ENCODE data around the gene GYPC.
A peak's percentile ranks its signal among the peaks of the same experiment; 100 is the strongest.

Gene GYPC

DNA sequence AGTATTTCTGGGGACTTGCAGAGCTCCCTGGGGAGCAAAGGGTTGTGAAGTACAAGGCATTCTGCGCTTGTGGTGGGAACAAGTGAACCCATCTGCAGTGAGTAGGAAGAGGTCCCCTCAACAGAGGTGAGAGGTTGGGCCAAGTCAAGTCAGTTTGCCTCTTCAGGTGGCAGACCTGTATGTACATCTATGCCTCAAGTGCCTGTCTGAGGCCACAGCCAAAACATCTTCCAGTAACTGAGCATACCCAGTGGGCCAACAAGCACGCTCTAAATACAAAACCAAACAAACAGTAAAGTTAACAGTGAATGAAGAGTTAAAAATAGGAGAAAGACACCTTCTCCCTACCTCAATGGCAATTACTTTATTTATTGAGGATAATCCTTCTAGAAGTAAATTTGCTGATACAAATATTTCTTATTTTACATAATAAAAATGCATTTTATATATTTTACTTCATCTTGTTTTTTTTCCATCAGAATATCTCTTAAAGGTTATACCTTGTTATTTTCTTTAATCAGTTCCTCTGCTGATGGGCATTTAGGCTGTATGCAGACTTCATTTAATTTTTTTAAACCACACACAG lies 2.5 kb downstream of the GYPC start:
- Mint-ChIP-seq H3K9me3 (ENCODE audit: low read depth) (no peaks in the 10 kb centered on the region), H3K27ac (peak overlapping the region; percentile 99), H3K36me3 (peaks cover 13% of the 10 kb centered on the region), H3K4me3 (peak overlapping the region; percentile 100), H3K4me1 (ENCODE audit: low read depth) (peaks cover 76% of the 10 kb centered on the region), H3K27me3 (no peaks in the 10 kb centered on the region)

DNA sequence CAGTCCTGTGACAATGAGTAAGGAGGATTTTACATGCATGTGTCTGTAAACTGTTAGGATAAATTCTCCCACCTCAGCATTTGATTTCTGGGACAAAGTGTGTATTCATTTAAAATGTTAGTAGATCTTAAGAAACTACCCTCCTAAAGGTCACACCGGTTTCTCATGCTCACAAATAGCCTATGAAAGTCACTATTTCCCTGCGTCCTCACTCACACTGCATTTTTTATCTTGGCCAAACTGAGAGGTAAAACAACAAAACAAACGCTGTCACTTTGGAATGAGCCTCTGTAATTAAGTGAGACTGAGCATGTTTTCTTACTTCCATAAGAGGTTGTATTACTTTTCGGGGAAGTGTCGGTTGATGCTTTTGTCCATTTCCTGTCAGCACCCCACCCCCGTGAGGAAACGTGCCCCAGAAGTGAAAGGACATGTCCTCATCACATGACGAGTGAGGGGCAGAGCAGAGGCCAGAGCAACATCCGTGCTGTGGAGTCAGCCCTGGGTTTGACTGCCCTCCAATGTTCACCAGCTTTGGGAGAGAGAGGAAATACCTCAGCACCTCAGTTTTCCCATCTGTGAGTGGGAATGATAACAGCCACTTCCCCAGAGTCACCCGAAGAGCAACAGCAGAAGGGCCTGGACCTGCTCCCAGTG lies 3.1 kb downstream of the GYPC start:
- Mint-ChIP-seq H3K4me1 (ENCODE audit: low read depth) (peaks cover 81% of the 10 kb centered on the region), H3K27me3 (no peaks in the 10 kb centered on the region)

DNA sequence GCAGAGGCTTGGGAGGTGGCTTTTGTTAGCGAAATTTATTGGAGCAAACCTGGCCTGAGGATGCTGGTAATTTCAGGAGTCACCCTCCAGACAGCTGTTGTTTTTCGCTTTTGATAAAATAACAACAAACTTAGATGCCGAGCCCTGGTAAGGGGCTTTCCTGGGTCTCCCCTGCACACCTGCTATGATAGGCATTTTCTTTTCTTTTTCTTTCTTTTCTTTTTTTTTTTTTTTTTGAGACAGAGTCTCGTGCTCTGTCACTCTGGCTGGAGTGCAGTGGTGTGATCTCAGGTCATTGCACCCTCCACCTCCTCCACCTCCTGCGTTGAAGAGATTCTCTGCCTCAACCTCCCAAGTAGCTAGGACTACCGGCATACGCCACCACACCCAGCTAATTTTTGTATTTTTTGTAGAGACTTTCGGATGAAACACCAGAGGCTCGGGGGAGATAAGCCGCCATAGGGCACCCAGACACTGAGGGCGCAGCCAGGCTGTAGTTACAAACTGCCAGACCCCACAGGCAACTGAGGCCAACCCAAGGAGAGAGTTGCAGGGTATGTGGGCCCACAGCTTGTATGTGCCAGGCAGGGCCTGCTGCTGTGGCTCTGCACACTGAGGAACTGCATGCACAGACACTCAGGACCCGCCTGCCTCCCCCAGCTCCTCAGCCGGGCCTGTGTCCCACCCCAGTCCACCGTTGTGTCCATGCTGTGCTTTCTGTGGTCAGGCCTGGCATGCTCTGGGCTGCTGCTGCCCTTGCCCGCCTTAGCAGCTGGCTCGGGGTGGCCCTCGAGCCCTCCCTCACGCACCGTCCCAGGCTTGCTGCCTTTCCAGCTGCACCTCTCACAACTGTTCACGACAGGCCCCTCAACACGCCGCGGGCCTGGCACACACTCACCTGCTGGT lies 3.9 kb downstream of the GYPC start:
- Mint-ChIP-seq H3K36me3 (peaks cover 18% of the 10 kb centered on the region), H3K4me1 (ENCODE audit: low read depth) (peaks cover 86% of the 10 kb centered on the region), H3K4me3 (peak overlapping the region; percentile 91), H3K9me3 (ENCODE audit: low read depth) (no peaks in the 10 kb centered on the region), H3K27me3 (no peaks in the 10 kb centered on the region), H3K27ac (peak overlapping the region; percentile 99)

More for the DNA sequence above, 3.1 kb downstream of the GYPC start:
- peaks cover 17% of the 10 kb centered on the region for H3K36me3 Mint-ChIP-seq
- H3K27ac Mint-ChIP-seq, result peak overlapping the region; percentile 99
- peak overlapping the region; percentile 91 for H3K4me3 Mint-ChIP-seq
- H3K9me3 Mint-ChIP-seq (ENCODE audit: low read depth), result no peaks in the 10 kb centered on the region

DNA sequence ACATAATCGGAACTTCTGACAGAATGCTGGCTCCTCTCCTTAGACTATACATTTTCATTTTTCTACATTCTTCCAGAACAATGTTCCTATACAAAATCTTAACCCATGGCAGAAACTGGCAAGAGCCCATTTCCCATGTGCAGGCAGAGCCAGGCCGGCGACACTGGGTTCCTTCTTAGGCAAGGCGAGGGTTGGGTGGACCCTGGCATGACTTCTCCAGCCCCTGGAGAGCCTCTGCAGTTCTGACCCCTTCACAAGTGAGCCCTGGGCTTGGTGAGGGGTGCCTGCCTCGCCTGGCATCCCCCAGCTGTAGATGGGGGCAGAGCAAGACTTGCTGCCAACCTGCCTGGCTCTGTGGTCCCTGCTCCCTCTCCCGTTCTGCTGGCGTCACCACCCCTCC lies 5.0 kb downstream of the GYPC start:
- no peaks in the 10 kb centered on the region for H3K27me3 Mint-ChIP-seq
- peak overlapping the region; percentile 78 for H3K4me3 Mint-ChIP-seq
- H3K9me3 Mint-ChIP-seq (ENCODE audit: low read depth), result no peaks in the 10 kb centered on the region
- peaks cover 88% of the 10 kb centered on the region for H3K4me1 Mint-ChIP-seq (ENCODE audit: low read depth)
- peaks cover 18% of the 10 kb centered on the region for H3K36me3 Mint-ChIP-seq
- H3K27ac Mint-ChIP-seq, result peak overlapping the region; percentile 99

DNA sequence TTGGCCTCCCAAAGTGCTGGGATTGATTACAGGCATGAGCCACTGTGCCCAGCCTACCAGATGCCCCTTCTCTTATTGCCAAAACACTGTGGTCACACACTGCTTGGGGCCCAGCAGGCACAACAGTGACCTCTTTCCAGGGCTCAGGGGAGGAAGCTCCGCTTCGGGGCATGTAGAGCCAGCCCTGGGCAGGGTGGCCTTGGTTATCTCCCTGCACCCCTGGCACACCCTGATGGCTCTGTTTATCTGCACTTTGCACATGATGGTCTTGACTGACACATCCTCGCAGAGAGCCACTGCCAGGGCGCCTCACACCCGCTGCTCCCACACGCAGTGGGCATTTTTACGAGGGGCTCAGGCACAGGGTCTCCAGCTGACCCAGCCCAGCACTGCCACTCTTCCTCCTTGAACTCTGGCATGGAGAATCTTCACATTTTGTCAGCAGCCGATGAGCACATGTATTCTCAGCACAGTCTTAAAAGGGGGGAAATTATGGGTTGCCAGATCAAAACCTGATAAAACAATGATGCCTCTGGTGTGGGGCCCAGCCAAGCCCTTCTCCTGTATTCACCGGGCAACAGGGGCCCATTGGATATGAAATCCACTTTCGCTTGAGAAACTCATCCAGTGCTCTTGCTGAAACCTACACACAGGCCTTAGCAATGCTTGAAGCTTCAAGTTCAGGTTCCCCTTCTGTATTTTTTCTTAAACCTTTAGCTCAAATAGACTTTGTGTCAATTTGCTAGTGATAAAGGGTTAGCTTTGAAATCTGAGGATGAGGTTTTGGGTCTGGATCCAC lies 5.9 kb downstream of the GYPC start:
- Mint-ChIP-seq H3K4me1 (ENCODE audit: low read depth) (peaks cover 96% of the 10 kb centered on the region), H3K9me3 (ENCODE audit: low read depth) (no peaks in the 10 kb centered on the region), H3K27me3 (no peaks in the 10 kb centered on the region), H3K36me3 (peaks cover 20% of the 10 kb centered on the region), H3K4me3 (peak overlapping the region; percentile 78), H3K27ac (peak overlapping the region; percentile 99)

DNA sequence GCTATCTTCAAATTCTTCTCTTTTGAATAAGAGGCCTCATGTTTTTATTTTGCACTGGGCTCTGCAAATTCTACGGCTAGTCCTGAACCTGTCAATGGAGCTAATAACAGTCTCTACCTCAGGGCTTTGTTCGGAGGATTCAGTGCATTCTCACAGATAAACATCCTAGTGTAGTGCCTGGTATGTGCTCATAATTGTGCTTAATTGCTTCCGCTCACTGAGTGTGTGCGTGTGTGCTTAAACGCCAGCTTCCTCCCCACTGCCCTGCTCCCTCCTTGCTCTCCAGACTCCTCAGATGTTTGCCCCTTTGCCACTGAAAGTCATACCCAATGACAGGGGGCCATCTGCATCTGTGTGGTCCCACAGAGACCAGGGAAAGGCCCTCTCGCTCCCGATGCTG lies 6.7 kb downstream of the GYPC start:
- peaks cover 20% of the 10 kb centered on the region for H3K36me3 Mint-ChIP-seq
- H3K4me3 Mint-ChIP-seq, result peak overlapping the region; percentile 78
- no peaks in the 10 kb centered on the region for H3K9me3 Mint-ChIP-seq (ENCODE audit: low read depth)
- H3K4me1 Mint-ChIP-seq (ENCODE audit: low read depth), result peaks cover 96% of the 10 kb centered on the region
- peak overlapping the region; percentile 99 for H3K27ac Mint-ChIP-seq
- no peaks in the 10 kb centered on the region for H3K27me3 Mint-ChIP-seq

DNA sequence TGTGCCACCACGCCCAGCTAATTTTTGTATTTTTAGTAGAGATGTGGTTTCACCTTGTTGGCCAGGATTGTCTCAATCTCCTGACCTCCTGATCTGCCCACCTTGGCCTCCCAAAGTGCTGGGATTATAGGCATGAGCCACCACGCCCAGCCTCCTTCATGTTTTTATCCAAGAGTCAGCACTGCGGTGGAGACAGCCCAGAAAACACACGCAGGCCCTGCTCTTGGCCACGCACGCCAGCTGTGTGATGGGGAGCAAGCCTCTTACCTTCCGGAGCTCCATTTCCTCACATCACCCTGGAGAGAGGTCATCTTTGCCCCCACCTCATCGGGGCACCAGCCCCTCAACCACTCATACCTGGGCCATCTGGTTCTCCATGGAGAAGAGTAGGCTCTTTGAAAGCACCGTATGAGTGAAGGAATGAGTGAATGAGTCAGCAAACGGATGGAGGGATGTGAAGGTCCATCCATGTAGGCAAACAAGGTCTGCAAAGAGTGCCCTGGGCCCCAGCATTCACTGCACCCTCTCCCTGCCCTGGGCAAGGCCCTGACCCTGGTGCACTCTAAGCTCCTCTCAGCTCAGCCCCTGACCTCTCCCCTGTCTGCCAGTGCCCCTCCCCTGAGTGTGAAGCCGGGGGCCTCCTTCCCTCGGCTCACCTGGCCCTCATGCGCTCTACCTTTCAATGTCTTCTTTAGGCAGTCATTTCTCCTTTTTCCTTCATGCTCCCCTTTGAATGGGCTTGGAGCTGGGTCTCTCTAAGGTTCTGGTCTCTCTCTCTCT lies 7.4 kb downstream of the GYPC start:
- peaks cover 96% of the 10 kb centered on the region for H3K4me1 Mint-ChIP-seq (ENCODE audit: low read depth)
- H3K36me3 Mint-ChIP-seq, result peaks cover 19% of the 10 kb centered on the region
- H3K4me3 Mint-ChIP-seq, result peak overlapping the region; percentile 78
- H3K27ac Mint-ChIP-seq, result peak overlapping the region; percentile 99
- no peaks in the 10 kb centered on the region for H3K27me3 Mint-ChIP-seq
- no peaks in the 10 kb centered on the region for H3K9me3 Mint-ChIP-seq (ENCODE audit: low read depth)

DNA sequence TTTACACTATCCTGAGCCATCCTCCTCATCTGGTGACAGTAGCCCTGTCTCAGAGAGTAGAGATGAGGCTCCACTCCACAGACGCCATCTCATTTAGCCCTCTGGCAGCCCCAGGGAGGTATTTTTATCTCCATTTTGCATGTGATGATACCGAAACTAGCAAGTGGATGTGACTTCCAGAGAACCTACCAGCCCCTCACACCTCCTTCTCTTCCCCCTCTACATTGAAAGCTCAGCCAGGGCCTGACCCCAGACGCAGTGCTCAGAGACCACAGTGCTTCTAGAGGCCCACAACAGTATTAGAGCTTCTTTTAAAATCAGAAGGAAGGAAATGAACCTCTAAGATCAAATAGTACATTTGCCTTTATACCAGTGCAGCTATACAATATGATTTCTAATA lies 8.3 kb downstream of the GYPC start:
- Mint-ChIP-seq H3K9me3 (ENCODE audit: low read depth) (no peaks in the 10 kb centered on the region), H3K4me1 (ENCODE audit: low read depth) (peaks cover 96% of the 10 kb centered on the region), H3K4me3 (peak overlapping the region; percentile 77), H3K27ac (peak overlapping the region; percentile 99), H3K27me3 (no peaks in the 10 kb centered on the region), H3K36me3 (peaks cover 16% of the 10 kb centered on the region)

DNA sequence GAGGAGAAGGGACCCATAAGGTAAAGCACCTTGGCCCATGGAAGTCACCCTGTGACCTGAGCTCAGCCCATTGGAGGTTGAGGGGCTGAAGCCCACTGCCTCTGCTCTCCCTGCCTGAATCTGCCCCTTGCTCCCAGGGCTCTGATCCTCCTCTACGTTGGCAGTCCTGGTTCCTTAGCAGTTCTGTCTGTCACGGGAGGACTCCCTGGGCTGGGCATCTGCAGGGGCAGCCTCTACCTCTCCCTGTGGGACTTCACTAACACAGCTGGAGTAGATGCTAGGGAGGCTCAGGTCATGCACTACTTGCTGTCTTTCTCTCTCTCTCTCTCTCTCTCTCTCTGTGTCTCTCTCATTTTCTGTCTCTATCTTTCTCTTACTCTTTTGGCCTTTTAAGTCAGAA lies 8.7 kb downstream of the GYPC start:
- peak overlapping the region; percentile 77 for H3K4me3 Mint-ChIP-seq
- no peaks in the 10 kb centered on the region for H3K27me3 Mint-ChIP-seq
- peak overlapping the region; percentile 99 for H3K27ac Mint-ChIP-seq
- H3K36me3 Mint-ChIP-seq, result peaks cover 16% of the 10 kb centered on the region
- H3K9me3 Mint-ChIP-seq (ENCODE audit: low read depth), result no peaks in the 10 kb centered on the region
- peaks cover 94% of the 10 kb centered on the region for H3K4me1 Mint-ChIP-seq (ENCODE audit: low read depth)

DNA sequence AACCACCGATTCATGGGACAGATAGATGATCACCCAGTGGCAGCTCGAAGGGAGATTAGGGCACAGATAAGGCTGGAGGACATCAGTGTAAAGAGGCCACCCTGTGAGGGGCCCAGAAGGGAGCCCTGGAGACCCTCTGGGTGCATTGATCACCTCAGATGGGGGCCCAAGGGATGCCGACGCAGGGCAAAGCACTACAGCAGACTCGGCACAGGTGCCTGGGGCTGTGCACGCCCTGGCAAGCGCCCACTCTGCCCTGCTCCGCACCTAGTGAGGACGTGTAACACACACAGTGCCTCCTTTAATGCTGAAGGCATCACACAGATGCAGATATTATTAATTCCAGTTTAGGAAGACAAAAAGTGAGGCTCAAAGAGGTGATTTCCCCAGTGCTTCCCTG lies 9.5 kb downstream of the GYPC start:
- Mint-ChIP-seq H3K4me3 (peak overlapping the region; percentile 77), H3K36me3 (peaks cover 16% of the 10 kb centered on the region), H3K27ac (peak overlapping the region; percentile 99), H3K27me3 (no peaks in the 10 kb centered on the region), H3K4me1 (ENCODE audit: low read depth) (peaks cover 91% of the 10 kb centered on the region), H3K9me3 (ENCODE audit: low read depth) (no peaks in the 10 kb centered on the region)

DNA sequence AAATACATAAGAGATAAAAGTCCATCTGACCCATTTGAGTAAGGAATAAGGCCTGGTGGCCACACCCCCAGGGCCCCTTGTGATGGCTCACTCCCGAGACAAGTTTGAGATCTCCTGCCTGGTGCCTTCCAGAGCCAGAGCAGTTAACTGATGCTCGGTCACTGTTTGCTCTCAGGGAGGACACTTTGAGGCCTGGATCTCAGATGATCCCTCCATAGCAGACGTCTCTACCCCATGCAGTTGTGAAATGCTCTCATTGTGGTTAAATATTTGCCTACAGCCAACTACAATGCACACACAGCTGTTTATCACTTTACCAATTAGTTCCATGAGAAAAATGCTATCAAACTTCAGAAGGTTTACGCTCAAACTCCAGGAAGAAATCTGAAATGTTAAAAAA lies 12.3 kb downstream of the GYPC start:
- H3K27ac Mint-ChIP-seq, result peak overlapping the region; percentile 64
- H3K36me3 Mint-ChIP-seq, result peaks cover 14% of the 10 kb centered on the region
- no peak overlapping the region for H3K4me3 Mint-ChIP-seq
- no peaks in the 10 kb centered on the region for H3K27me3 Mint-ChIP-seq
- no peaks in the 10 kb centered on the region for H3K9me3 Mint-ChIP-seq (ENCODE audit: low read depth)
- H3K4me1 Mint-ChIP-seq (ENCODE audit: low read depth), result peaks cover 84% of the 10 kb centered on the region

DNA sequence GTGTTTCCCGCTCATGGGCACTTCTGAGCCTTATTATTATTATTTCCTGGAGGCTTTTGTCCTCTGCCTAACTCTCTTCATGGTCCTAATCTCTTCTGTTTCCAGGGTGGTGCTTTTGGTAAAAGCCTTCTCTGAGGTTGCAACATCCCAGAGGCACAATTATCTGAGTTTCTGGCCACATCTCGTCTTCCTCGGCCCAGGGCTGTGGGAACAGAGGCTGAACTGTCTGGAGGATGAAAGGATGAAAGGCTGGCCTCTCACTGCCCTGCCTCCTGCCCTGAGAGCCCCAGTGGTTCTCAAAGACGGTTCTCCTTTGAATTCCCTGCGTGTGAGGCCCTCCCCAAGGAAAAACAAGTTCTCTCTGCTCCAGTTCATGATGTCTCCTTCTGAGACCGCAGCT lies 13.8 kb downstream of the GYPC start:
- Mint-ChIP-seq H3K27ac (peak overlapping the region; percentile 28), H3K27me3 (no peaks in the 10 kb centered on the region), H3K9me3 (ENCODE audit: low read depth) (no peaks in the 10 kb centered on the region), H3K36me3 (peaks cover 10% of the 10 kb centered on the region), H3K4me3 (no peak overlapping the region), H3K4me1 (ENCODE audit: low read depth) (peaks cover 75% of the 10 kb centered on the region)

DNA sequence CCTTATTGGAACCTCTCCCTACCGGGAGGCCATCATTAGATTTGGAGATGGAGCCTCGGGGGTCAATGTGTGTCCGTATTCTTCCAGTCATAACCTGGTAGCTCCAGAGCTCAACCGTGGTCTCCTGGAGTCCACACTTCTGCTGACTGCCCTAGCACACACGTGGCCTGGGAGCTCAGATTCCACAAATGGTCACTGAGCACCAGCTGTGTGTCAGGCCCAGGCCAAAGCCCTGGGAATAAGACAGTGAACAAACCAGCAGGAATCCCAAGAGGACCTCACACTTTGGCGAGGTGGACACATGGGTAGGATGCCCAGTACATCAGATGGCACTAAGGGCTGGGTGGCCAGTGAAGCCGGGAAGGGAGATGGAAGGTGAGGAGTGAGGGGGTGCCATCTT lies 15.5 kb downstream of the GYPC start:
- H3K27ac Mint-ChIP-seq, result peak overlapping the region; percentile 83
- no peak overlapping the region for H3K4me3 Mint-ChIP-seq
- peaks cover 5% of the 10 kb centered on the region for H3K9me3 Mint-ChIP-seq (ENCODE audit: low read depth)
- no peaks in the 10 kb centered on the region for H3K27me3 Mint-ChIP-seq
- H3K4me1 Mint-ChIP-seq (ENCODE audit: low read depth), result peaks cover 71% of the 10 kb centered on the region
- peaks cover 23% of the 10 kb centered on the region for H3K36me3 Mint-ChIP-seq
